Measurements from ENCODE around the gene PLA2G10. TPM values are rescaled to one million over a fixed set of nuclear protein-coding genes. Genes with fewer than 3 reads are reported as not detected.
"Not testable (repeated sequence)": the region's sequence is repeated elsewhere in the genome, so short reads cannot be mapped to it uniquely, and the experiment has no call there.

Gene PLA2G10
- total RNA-seq, 3 donors from 2014 or later, result not detected

GRCh38 chr16:14677627-14678026 is 16.5 kb downstream of the PLA2G10 start:
- H3K4me3 Mint-ChIP-seq, result no peak overlapping the region
- peaks cover 10% of the 10 kb centered on the region for H3K27me3 Mint-ChIP-seq (ENCODE audit: low read depth)
- H3K36me3 Mint-ChIP-seq (ENCODE audit: insufficient read depth), result no peaks in the 10 kb centered on the region
- H3K9me3 Mint-ChIP-seq, result no peaks in the 10 kb centered on the region
- DNase-seq (no peak), ATAC-seq (no peak)
- peaks cover 5% of the 10 kb centered on the region for H3K4me1 Mint-ChIP-seq (ENCODE audit: low read depth)

- Mint-ChIP-seq H3K27me3 (ENCODE audit: low read depth) (peaks cover 10% of the 10 kb centered on the region), H3K9me3 (no peaks in the 10 kb centered on the region), H3K4me1 (ENCODE audit: low read depth) (peaks cover 11% of the 10 kb centered on the region), H3K36me3 (ENCODE audit: insufficient read depth) (no peaks in the 10 kb centered on the region), H3K4me3 (no peak overlapping the region)
- ATAC-seq, result no peak
- DNase-seq, result no peak
Observed at GRCh38 chr16:14676633-14677032, 17.5 kb downstream of the PLA2G10 start.

- no peak for DNase-seq
- no peak for ATAC-seq
Observed at GRCh38 chr16:14672403-14672971, 21.6 kb downstream of the PLA2G10 start.

GRCh38 chr16:14669776-14670175 is 24.3 kb downstream of the PLA2G10 start:
- DNase-seq, result no peak
- H3K4me3 Mint-ChIP-seq, result no peak overlapping the region
- H3K36me3 Mint-ChIP-seq (ENCODE audit: insufficient read depth), result peaks cover 32% of the 10 kb centered on the region
- ATAC-seq, result no peak
- H3K27me3 Mint-ChIP-seq (ENCODE audit: low read depth), result no peaks in the 10 kb centered on the region
- no peaks in the 10 kb centered on the region for H3K9me3 Mint-ChIP-seq
- H3K4me1 Mint-ChIP-seq (ENCODE audit: low read depth), result peaks cover 11% of the 10 kb centered on the region

More at GRCh38 chr16:14672403-14672971, 21.6 kb downstream of the PLA2G10 start:
- H3K27me3 Mint-ChIP-seq (ENCODE audit: low read depth), result no peaks in the 10 kb centered on the region
- H3K4me3 Mint-ChIP-seq, result no peak overlapping the region
- H3K4me1 Mint-ChIP-seq (ENCODE audit: low read depth), result peaks cover 11% of the 10 kb centered on the region
- no peaks in the 10 kb centered on the region for H3K9me3 Mint-ChIP-seq
- H3K36me3 Mint-ChIP-seq (ENCODE audit: insufficient read depth), result peaks cover 14% of the 10 kb centered on the region

- DNase-seq, result no peak
- ATAC-seq, result no peak
- Mint-ChIP-seq H3K36me3 (ENCODE audit: insufficient read depth) (peaks cover 35% of the 10 kb centered on the region), H3K4me3 (no peak overlapping the region), H3K9me3 (no peaks in the 10 kb centered on the region), H3K4me1 (ENCODE audit: low read depth) (peaks cover 9% of the 10 kb centered on the region), H3K27me3 (ENCODE audit: low read depth) (no peaks in the 10 kb centered on the region)
Observed at GRCh38 chr16:14668556-14669223, 25.4 kb downstream of the PLA2G10 start.

- Mint-ChIP-seq H3K36me3 (ENCODE audit: insufficient read depth) (peaks cover 38% of the 10 kb centered on the region), H3K4me1 (ENCODE audit: low read depth) (peaks cover 5% of the 10 kb centered on the region), H3K4me3 (no peak overlapping the region), H3K27me3 (ENCODE audit: low read depth) (no peaks in the 10 kb centered on the region), H3K9me3 (no peaks in the 10 kb centered on the region)
- DNase-seq, result no peak
- ATAC-seq, result no peak
Observed at GRCh38 chr16:14667347-14668266, 26.5 kb downstream of the PLA2G10 start.

- no peak for DNase-seq
- Mint-ChIP-seq H3K9me3 (no peaks in the 10 kb centered on the region), H3K4me1 (ENCODE audit: low read depth) (peaks cover 2% of the 10 kb centered on the region), H3K27me3 (ENCODE audit: low read depth) (no peaks in the 10 kb centered on the region), H3K36me3 (ENCODE audit: insufficient read depth) (peaks cover 19% of the 10 kb centered on the region), H3K4me3 (no peak overlapping the region)
- no peak for ATAC-seq
Observed at GRCh38 chr16:14658063-14658462, 36.0 kb downstream of the PLA2G10 start.

- H3K36me3 Mint-ChIP-seq (ENCODE audit: insufficient read depth), result peaks cover 26% of the 10 kb centered on the region
Observed at GRCh38 chr16:14652726-14653125, 41.4 kb downstream of the PLA2G10 start.

GRCh38 chr16:14650629-14651028 is 43.5 kb downstream of the PLA2G10 start:
- peaks cover 4% of the 10 kb centered on the region for H3K4me1 Mint-ChIP-seq (ENCODE audit: low read depth)
- no peaks in the 10 kb centered on the region for H3K9me3 Mint-ChIP-seq
- DNase-seq (no peak), ATAC-seq (no peak)
- H3K4me3 Mint-ChIP-seq, result no peak overlapping the region
- H3K36me3 Mint-ChIP-seq (ENCODE audit: insufficient read depth), result peaks cover 26% of the 10 kb centered on the region
- no peaks in the 10 kb centered on the region for H3K27me3 Mint-ChIP-seq (ENCODE audit: low read depth)

More at GRCh38 chr16:14652726-14653125, 41.4 kb downstream of the PLA2G10 start:
- Mint-ChIP-seq H3K4me1 (ENCODE audit: low read depth) (peaks cover 4% of the 10 kb centered on the region), H3K27me3 (ENCODE audit: low read depth) (no peaks in the 10 kb centered on the region), H3K4me3 (no peak overlapping the region), H3K9me3 (no peaks in the 10 kb centered on the region)
- no peak for ATAC-seq
- no peak for DNase-seq

- Mint-ChIP-seq H3K27me3 (ENCODE audit: low read depth) (no peaks in the 10 kb centered on the region), H3K36me3 (ENCODE audit: insufficient read depth) (peaks cover 27% of the 10 kb centered on the region), H3K9me3 (no peaks in the 10 kb centered on the region), H3K4me1 (ENCODE audit: low read depth) (peaks cover 4% of the 10 kb centered on the region), H3K4me3 (no peak overlapping the region)
- DNase-seq (no peak), ATAC-seq (no peak)
Observed at GRCh38 chr16:14649816-14650215, 44.3 kb downstream of the PLA2G10 start.

- ATAC-seq (no peak), DNase-seq (no peak)
- Mint-ChIP-seq H3K36me3 (ENCODE audit: insufficient read depth) (peaks cover 8% of the 10 kb centered on the region), H3K4me3 (no peak overlapping the region), H3K9me3 (no peaks in the 10 kb centered on the region), H3K27me3 (ENCODE audit: low read depth) (no peaks in the 10 kb centered on the region), H3K4me1 (ENCODE audit: low read depth) (peaks cover 22% of the 10 kb centered on the region)
Observed at GRCh38 chr16:14641926-14642325, 52.2 kb downstream of the PLA2G10 start.

GRCh38 chr16:14641206-14641605 is 52.9 kb downstream of the PLA2G10 start:
- H3K4me1 Mint-ChIP-seq (ENCODE audit: low read depth), result peaks cover 28% of the 10 kb centered on the region
- ATAC-seq (no peak), DNase-seq (no peak)
- H3K4me3 Mint-ChIP-seq, result no peak overlapping the region
- no peaks in the 10 kb centered on the region for H3K9me3 Mint-ChIP-seq
- no peaks in the 10 kb centered on the region for H3K27me3 Mint-ChIP-seq (ENCODE audit: low read depth)
- H3K36me3 Mint-ChIP-seq (ENCODE audit: insufficient read depth), result peaks cover 9% of the 10 kb centered on the region

GRCh38 chr16:14640538-14640937 is 53.6 kb downstream of the PLA2G10 start:
- Mint-ChIP-seq H3K27me3 (ENCODE audit: low read depth) (no peaks in the 10 kb centered on the region), H3K9me3 (no peaks in the 10 kb centered on the region), H3K36me3 (ENCODE audit: insufficient read depth) (peaks cover 12% of the 10 kb centered on the region), H3K4me1 (ENCODE audit: low read depth) (peaks cover 34% of the 10 kb centered on the region), H3K4me3 (no peak overlapping the region)
- DNase-seq (no peak), ATAC-seq (no peak)

GRCh38 chr16:14636951-14637240 is 57.2 kb downstream of the PLA2G10 start:
- H3K27me3 Mint-ChIP-seq (ENCODE audit: low read depth); H3K9me3 Mint-ChIP-seq; H3K36me3 Mint-ChIP-seq (ENCODE audit: insufficient read depth); DNase-seq; H3K4me3 Mint-ChIP-seq; ATAC-seq: not testable (repeated sequence)
- peaks cover 54% of the 10 kb centered on the region for H3K4me1 Mint-ChIP-seq (ENCODE audit: low read depth)

Measured in activated T-cell treated with anti-CD3 and anti-CD28 coated beads, Interleukin-2, amount 50 U/mL, for 4 hours (primary cell).